ENCODE measurements around the gene AGMO.

The AGMO gene

DNA sequence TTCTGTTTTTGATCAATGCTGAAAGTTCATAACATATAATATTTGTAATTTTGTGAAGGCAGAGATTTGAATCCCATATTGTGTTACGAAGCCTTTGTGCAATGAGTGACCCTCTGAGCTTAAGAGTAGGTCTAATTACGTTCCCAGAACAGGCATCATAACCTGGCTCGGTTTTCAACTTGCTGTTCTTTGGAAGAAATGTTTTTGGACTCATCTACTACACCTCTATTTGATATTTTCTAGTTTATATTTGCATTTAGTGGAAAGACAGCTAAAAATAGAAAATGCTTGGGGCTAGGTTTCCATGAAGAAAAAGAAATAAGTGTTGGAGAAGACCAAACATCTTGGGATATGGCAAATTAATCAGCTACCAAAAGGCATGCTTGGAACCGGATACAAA, 234.8 kb downstream of the AGMO start:
- no peak for DNase-seq
- TF ChIP-seq, protein P1, sequence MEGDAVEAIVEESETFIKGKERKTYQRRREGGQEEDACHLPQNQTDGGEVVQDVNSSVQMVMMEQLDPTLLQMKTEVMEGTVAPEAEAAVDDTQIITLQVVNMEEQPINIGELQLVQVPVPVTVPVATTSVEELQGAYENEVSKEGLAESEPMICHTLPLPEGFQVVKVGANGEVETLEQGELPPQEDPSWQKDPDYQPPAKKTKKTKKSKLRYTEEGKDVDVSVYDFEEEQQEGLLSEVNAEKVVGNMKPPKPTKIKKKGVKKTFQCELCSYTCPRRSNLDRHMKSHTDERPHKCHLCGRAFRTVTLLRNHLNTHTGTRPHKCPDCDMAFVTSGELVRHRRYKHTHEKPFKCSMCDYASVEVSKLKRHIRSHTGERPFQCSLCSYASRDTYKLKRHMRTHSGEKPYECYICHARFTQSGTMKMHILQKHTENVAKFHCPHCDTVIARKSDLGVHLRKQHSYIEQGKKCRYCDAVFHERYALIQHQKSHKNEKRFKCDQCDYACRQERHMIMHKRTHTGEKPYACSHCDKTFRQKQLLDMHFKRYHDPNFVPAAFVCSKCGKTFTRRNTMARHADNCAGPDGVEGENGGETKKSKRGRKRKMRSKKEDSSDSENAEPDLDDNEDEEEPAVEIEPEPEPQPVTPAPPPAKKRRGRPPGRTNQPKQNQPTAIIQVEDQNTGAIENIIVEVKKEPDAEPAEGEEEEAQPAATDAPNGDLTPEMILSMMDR (IDR thresholded peaks at IDR 0.05; ENCODE audit: low read depth, low read length): no peak
- Histone ChIP-seq H3K4me3 (ENCODE audit: low read depth, low read length) (no peak overlapping the region), H3K9me3 (ENCODE audit: severe bottlenecking) (no peaks in the 10 kb centered on the region), H3K36me3 (no peaks in the 10 kb centered on the region), H3K27ac (no peak overlapping the region), H3K27me3 (ENCODE audit: insufficient read depth, low read depth, severe bottlenecking) (no peaks in the 10 kb centered on the region)

DNA sequence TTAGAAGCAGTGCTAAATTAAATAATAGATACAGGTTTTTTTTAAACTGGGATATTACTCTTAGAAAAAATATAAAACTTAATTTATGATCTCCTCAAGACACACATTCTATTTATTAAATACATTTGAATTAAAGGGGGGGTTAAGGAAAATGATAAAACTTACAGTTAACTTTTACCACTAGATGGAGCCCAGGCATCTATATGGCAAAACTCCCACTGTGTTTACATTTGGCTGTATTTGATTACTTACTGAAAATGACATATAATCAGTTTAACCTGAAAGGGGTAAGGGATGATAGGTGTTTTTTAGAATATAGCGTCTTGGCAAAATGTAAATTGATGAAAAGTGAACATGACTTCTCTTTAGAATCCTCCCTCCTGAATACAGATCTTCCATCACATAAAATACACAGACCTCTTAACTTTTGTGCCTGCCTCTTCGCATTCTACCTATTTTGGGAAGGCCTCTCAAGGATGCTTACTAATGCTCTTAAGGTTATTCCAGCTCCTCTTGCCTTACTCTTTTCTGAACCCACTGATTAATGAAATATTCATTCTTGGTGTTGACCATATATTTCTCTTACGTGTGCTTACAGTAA, 235.7 kb downstream of the AGMO start:
- H3K27me3 ChIP-seq (ENCODE audit: insufficient read depth, low read depth, severe bottlenecking): no peaks in the 10 kb centered on the region
- no peak overlapping the region for H3K4me3 ChIP-seq (ENCODE audit: low read depth, low read length)
- TF ChIP-seq, protein P1 (IDR thresholded peaks at IDR 0.05; ENCODE audit: low read depth, low read length): peak; percentile 22; the same call in 1 of the 2 replicates
- H3K9me3 ChIP-seq (ENCODE audit: severe bottlenecking): no peaks in the 10 kb centered on the region
- H3K36me3 ChIP-seq: no peaks in the 10 kb centered on the region
- DNase-seq: no peak
- H3K27ac ChIP-seq: no peak overlapping the region

DNA sequence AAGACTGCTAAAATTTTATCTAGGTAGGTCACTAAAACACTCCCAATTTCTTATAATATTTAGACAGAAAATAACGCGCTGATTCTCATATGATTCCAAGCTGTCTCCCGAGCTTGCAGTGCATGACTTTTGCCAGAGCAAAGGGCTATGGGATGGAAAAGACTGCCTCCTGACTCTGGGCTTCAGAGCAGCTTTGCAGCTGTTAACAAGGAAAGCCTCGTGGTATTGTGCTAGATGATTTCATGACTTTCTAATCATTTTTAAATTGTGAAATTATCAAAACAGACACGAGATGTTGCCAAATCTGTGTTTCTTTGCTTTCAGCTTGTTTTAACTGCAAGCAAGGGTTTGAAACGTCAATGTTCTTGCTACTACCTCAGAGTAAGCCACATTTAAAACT, 238.3 kb downstream of the AGMO start:
- H3K9me3 ChIP-seq (ENCODE audit: severe bottlenecking): no peaks in the 10 kb centered on the region
- TF ChIP-seq, protein P1 (IDR thresholded peaks at IDR 0.05; ENCODE audit: low read depth, low read length): no peak
- no peak overlapping the region for H3K4me3 ChIP-seq (ENCODE audit: low read depth, low read length)
- no peak for DNase-seq
- no peak overlapping the region for H3K27ac ChIP-seq
- H3K27me3 ChIP-seq (ENCODE audit: insufficient read depth, low read depth, severe bottlenecking): no peaks in the 10 kb centered on the region
- no peaks in the 10 kb centered on the region for H3K36me3 ChIP-seq

DNA sequence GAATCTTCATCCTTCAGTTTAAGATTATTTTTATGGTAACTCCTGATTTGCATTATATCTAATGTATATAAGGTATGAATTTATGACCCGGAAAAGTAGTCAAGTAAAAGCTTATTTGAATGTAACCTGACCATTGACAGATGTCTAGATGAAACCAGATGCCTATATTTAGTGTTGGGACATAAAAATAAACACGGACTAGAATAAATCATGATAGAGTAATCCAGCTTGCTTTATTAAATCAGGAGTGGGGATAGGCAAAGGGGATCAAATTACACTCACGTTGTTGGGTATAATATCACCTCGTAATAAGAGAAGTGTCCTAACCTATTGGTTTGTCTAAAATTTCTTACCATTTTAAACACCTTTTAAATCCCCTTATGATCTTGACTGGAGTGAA, 244.6 kb downstream of the AGMO start:
- DNase-seq: no peak
- no peak overlapping the region for H3K27ac ChIP-seq
- H3K9me3 ChIP-seq (ENCODE audit: severe bottlenecking): no peaks in the 10 kb centered on the region
- no peak overlapping the region for H3K4me3 ChIP-seq (ENCODE audit: low read depth, low read length)
- TF ChIP-seq, protein P1 (IDR thresholded peaks at IDR 0.05; ENCODE audit: low read depth, low read length): no peak
- H3K27me3 ChIP-seq (ENCODE audit: insufficient read depth, low read depth, severe bottlenecking): no peaks in the 10 kb centered on the region
- H3K36me3 ChIP-seq: no peaks in the 10 kb centered on the region

DNA sequence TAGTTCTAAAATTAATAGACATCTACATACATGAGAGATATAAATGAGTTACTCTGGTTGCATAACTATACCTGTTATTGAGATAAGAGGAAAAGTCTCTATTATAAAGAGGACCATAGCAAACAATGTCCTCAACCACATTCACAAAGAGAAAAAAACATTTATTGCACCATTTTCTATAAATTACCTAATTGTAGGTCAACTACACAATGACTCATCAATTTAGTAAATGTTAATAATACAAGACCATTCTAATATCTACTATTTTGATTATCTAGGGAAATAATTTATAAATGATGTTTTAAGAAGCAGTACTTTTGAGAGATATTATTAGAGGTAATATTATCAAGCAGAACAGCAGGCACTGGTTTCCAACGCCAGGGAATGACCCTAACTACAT, 246.1 kb downstream of the AGMO start:
- H3K36me3 ChIP-seq: no peaks in the 10 kb centered on the region
- TF ChIP-seq, protein P1 (IDR thresholded peaks at IDR 0.05; ENCODE audit: low read depth, low read length): no peak
- H3K9me3 ChIP-seq (ENCODE audit: severe bottlenecking): no peaks in the 10 kb centered on the region
- no peak for DNase-seq
- no peak overlapping the region for H3K4me3 ChIP-seq (ENCODE audit: low read depth, low read length)
- H3K27me3 ChIP-seq (ENCODE audit: insufficient read depth, low read depth, severe bottlenecking): no peaks in the 10 kb centered on the region
- no peak overlapping the region for H3K27ac ChIP-seq

DNA sequence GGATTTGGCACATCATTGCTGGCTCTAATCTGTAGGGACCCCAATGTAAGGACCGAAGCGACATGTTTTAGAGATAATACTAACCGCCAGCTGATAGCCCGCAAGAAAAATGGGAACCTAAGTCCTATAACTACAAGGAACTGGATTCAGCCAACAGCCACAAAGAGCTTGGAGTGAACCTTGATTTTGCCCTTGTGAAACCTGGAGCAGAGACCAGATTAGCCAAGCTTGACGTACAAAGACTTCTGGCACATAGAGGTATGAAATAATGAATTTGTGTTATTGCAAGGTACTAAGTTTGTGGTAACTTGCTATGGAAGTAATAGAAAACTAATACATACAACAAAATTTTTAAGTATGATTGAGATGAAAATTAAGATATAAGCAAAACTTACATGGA, 246.9 kb downstream of the AGMO start:
- Histone ChIP-seq H3K27me3 (ENCODE audit: insufficient read depth, low read depth, severe bottlenecking) (no peaks in the 10 kb centered on the region), H3K4me3 (ENCODE audit: low read depth, low read length) (no peak overlapping the region), H3K27ac (no peak overlapping the region), H3K36me3 (no peaks in the 10 kb centered on the region), H3K9me3 (ENCODE audit: severe bottlenecking) (no peaks in the 10 kb centered on the region)
- TF ChIP-seq, protein P1 (IDR thresholded peaks at IDR 0.05; ENCODE audit: low read depth, low read length): no peak
- no peak for DNase-seq

Measured in WERI-Rb-1 (cell line).